Kidney tubule cell (primary cell): Measurements from ENCODE around the gene MRPL10.

ENCODE experiments used
- DNase-seq: peaks from one replicate; pipeline ENCODE4 v3.0.0-alpha.2; 2018; ENCODE audit warnings: low spot score

Gene MRPL10

GRCh38 chr17:47812146-47812920 lies 19.0 kb downstream of the MRPL10 start:
- no peak for DNase-seq

GRCh38 chr17:47811709-47812108 lies 19.6 kb downstream of the MRPL10 start:
- no peak for DNase-seq

- DNase-seq = no peak
Measured at GRCh38 chr17:47810901-47811635, 20.3 kb downstream of the MRPL10 start.

GRCh38 chr17:47810200-47810821 lies 21.0 kb downstream of the MRPL10 start:
- peak; percentile 93 for DNase-seq

- no peak for DNase-seq
Measured at GRCh38 chr17:47808830-47809480, 22.4 kb downstream of the MRPL10 start.

- no peak for DNase-seq
Measured at GRCh38 chr17:47808036-47808829, 23.1 kb downstream of the MRPL10 start.

GRCh38 chr17:47807421-47807820 lies 23.9 kb downstream of the MRPL10 start:
- DNase-seq = no peak

- DNase-seq = no peak
Measured at GRCh38 chr17:47806913-47807255, 24.5 kb downstream of the MRPL10 start.

- DNase-seq = no peak
Measured at GRCh38 chr17:47806026-47806912, 25.1 kb downstream of the MRPL10 start.

GRCh38 chr17:47804461-47804860 lies 26.9 kb downstream of the MRPL10 start:
- no peak for DNase-seq

GRCh38 chr17:47803751-47804150 lies 27.6 kb downstream of the MRPL10 start:
- no peak for DNase-seq

- no peak for DNase-seq
Measured at GRCh38 chr17:47803201-47803600, 28.1 kb downstream of the MRPL10 start.

- peak; percentile 69 for DNase-seq
Measured at GRCh38 chr17:47802341-47803022, 28.9 kb downstream of the MRPL10 start.

- no peak for DNase-seq
Measured at GRCh38 chr17:47801906-47802305, 29.4 kb downstream of the MRPL10 start.

- DNase-seq = no peak
Measured at GRCh38 chr17:47801176-47801765, 30.1 kb downstream of the MRPL10 start.

- DNase-seq = no peak
Measured at GRCh38 chr17:47800686-47801085, 30.7 kb downstream of the MRPL10 start.

- no peak for DNase-seq
Measured at GRCh38 chr17:47797797-47798196, 33.5 kb downstream of the MRPL10 start.

GRCh38 chr17:47792979-47793378 lies 38.4 kb downstream of the MRPL10 start:
- no peak for DNase-seq

- no peak for DNase-seq
Measured at GRCh38 chr17:47792457-47792856, 38.9 kb downstream of the MRPL10 start.

GRCh38 chr17:47791025-47791424 lies 40.3 kb downstream of the MRPL10 start:
- no peak for DNase-seq
